Testis (tissue), 2 donors: Measurements from ENCODE around the gene HSD17B8.

Experiments
- POLR2A ChIP-seq: fragments of 450-650 bp; IDR thresholded peaks from one replicate; pipeline ENCODE4 v1.6.1; 2017; ENCODE audit warnings: antibody characterized with exemption, mild to moderate bottlenecking, moderate library complexity
- TF ChIP-seq, protein P1 (sequence below), 3 experiments: fragments of 450-650 bp in 2 of 3; fragments of 200-600 bp in 1 of 3; sonication (generic) in 1 of 3; IDR thresholded peaks; one replicate each; pipeline ENCODE4 v1.5.1; 2016 to 2019; ENCODE audit warnings: antibody characterized with exemption in 3 of 3, mild to moderate bottlenecking in 2 of 3, moderate library complexity in 1 of 3

DNA sequence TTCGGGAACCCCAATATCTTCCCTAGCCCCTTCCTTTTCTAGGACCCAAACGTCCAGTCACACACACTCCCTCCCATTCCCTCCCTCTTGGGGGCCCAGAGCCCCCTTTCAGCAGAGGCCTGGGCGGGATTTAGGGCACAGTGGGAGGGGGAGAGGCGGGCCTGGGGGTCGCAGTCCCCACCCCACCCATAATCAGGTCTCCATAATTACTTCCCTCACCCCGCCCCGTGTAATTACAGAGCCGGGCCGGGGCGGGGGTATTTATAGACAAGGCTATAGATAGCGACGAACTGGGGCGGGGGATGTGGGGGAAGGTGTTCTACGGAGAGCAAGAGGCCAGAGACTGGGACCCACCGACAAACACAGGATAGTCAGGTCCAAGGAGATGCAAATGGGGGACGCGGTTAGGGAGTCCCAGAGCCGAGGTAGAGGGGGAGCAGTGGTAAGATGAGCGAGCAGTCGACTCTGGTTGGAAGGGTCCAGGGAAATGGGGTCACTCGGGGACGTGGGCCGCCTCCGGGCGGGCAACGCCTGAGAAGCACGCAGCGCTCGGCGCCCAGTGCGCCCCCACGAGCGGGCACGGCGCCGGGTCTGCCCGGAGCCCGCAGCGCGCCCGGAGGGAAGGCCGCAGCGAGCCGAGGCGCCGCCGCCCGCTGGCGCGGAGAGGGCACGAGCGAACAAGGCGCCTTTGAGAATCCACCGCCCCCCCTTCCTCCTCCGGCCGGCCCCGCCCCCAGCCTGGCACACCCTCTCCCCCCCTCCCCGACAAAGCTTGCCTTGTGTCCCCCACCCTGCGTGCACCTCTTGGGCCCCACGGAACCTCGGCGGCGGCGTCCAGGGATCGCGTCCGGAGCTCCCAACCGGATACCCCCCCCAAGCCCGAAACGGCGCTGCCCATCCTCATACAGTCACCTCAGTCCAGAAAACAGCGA, 11.5 kb upstream of the HSD17B8 start:
- TF ChIP-seq, protein P1, sequence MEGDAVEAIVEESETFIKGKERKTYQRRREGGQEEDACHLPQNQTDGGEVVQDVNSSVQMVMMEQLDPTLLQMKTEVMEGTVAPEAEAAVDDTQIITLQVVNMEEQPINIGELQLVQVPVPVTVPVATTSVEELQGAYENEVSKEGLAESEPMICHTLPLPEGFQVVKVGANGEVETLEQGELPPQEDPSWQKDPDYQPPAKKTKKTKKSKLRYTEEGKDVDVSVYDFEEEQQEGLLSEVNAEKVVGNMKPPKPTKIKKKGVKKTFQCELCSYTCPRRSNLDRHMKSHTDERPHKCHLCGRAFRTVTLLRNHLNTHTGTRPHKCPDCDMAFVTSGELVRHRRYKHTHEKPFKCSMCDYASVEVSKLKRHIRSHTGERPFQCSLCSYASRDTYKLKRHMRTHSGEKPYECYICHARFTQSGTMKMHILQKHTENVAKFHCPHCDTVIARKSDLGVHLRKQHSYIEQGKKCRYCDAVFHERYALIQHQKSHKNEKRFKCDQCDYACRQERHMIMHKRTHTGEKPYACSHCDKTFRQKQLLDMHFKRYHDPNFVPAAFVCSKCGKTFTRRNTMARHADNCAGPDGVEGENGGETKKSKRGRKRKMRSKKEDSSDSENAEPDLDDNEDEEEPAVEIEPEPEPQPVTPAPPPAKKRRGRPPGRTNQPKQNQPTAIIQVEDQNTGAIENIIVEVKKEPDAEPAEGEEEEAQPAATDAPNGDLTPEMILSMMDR (IDR thresholded peaks at IDR 0.05): no peak
- no peak for TF ChIP-seq POLR2A
